K562 (cell line): Measurements from ENCODE around the gene RGL4. TPM values are rescaled to one million over a fixed set of nuclear protein-coding genes. Genes with fewer than 3 reads are reported as not detected.

ENCODE experiments used
- ATAC-seq: fragments of 200-7000 bp; cut with Tn5 transposase; 3 replicates; pipeline ENCODE4 v1.9.1; 2020; ENCODE audit warnings: moderate library complexity
- BruUV-seq: library from RNA; stranded (reverse); fragments of 400-500 nt; replicated peaks from 2 replicates; lab custom pipeline; 2021; lab: Mats Ljungman, UMichigan
- CTCF ChIA-PET: fragments of 300-600 bp; formaldehyde crosslinking; extraction: SDS; loops from one replicate; lab custom pipeline; 2021; ENCODE audit warnings: low intra/inter-chr PET ratio; lab: Yijun Ruan, JAX
- POLR2A ChIA-PET: fragments of 300-600, 350-650 bp; sonication (Branson Sonifier 250); formaldehyde crosslinking; extraction: SDS; loops from one replicate; lab custom pipeline; 2021; ENCODE audit warnings: antibody characterized with exemption, inconsistent platforms; lab: Yijun Ruan, JAX
- DNase-seq, 4 experiments: peaks; one replicate each; pipeline versions ENCODE4 v3.0.0 to v3.0.0-alpha.2; 2011 to 2018; ENCODE audit warnings: low spot score in 3 of 4, mixed read lengths in 3 of 4; ENCODE audit errors: extremely low read depth in 1 of 4
- FAIRE-seq: peaks from 2 replicates; lab custom pipeline; 2011; peaks lifted over from hg19 to GRCh38; lab: Jason Lieb, UNC
- H2AFZ ChIP-seq: 2 replicates; pipeline ENCODE4 v1.6.0; 2011; ENCODE audit warnings: low read depth, low read length, control low read depth, inconsistent platforms
- H3K27ac ChIP-seq: fragments of 200-600 bp; 3 replicates; pipeline ENCODE4 v1.8.0; 2011; ENCODE audit warnings: low read depth, mild to moderate bottlenecking, control low read depth, inconsistent platforms, low read length, moderate library complexity, mixed read lengths; ENCODE audit errors: extremely low read depth
- H3K27me3 ChIP-seq, 2 experiments: fragments of 300-600 bp in 1 of 2; 2 replicates in 1 of 2; 3 replicates in 1 of 2; pipeline versions ENCODE4 v1.6.0 to v1.8.0; 2011; ENCODE audit warnings: inconsistent platforms in 2 of 2, low read length in 2 of 2, mild to moderate bottlenecking in 1 of 2, mixed read lengths in 1 of 2, moderate library complexity in 1 of 2; ENCODE audit not compliant: control insufficient read depth in 2 of 2, insufficient read depth in 2 of 2
- H3K36me3 ChIP-seq: fragments of 300-600 bp; 3 replicates; pipeline ENCODE4 v1.8.0; 2011; ENCODE audit warnings: mild to moderate bottlenecking, low read length, inconsistent platforms; ENCODE audit not compliant: control insufficient read depth, insufficient read depth
- H3K4me1 ChIP-seq, 2 experiments: fragments of 200-600 bp in 1 of 2; replicated peaks in 1 of 2; 2 replicates in 1 of 2; 3 replicates in 1 of 2; pipeline versions ENCODE4 v1.5.1 to v1.8.0; 2011; ENCODE audit warnings: inconsistent platforms in 2 of 2, low read length in 2 of 2, mild to moderate bottlenecking in 1 of 2, mixed read lengths in 1 of 2, moderate library complexity in 1 of 2; ENCODE audit not compliant: control insufficient read depth in 2 of 2, insufficient read depth in 2 of 2
- H3K4me2 ChIP-seq: 2 replicates; pipeline ENCODE4 v1.6.1; 2011; ENCODE audit warnings: low read length, control low read depth, inconsistent platforms, mixed read lengths; ENCODE audit not compliant: insufficient read depth
- H3K4me3 ChIP-seq: fragments of 200-600 bp; sonication (generic), shearing (Covaris generic); 2 replicates; pipeline ENCODE4 v1.5.1; 2016; ENCODE audit warnings: control low read depth, inconsistent platforms
- H3K79me2 ChIP-seq: fragments of 200-600 bp; 3 replicates; pipeline ENCODE4 v1.8.0; 2011; ENCODE audit warnings: low read length, inconsistent platforms; ENCODE audit not compliant: control insufficient read depth, insufficient read depth
- H3K9ac ChIP-seq, 2 experiments: 2 replicates each; pipeline versions ENCODE4 v1.6.0 to v1.6.1; 2011; ENCODE audit warnings: low read depth in 2 of 2, low read length in 2 of 2, control low read depth in 1 of 2, inconsistent platforms in 1 of 2, mild to moderate bottlenecking in 1 of 2, mixed read lengths in 1 of 2; ENCODE audit not compliant: insufficient read depth in 1 of 2
- H3K9me1 ChIP-seq: one replicate; pipeline ENCODE4 v1.6.0; 2011; ENCODE audit warnings: inconsistent platforms, mild to moderate bottlenecking, low read length, moderate library complexity; ENCODE audit not compliant: control insufficient read depth, insufficient read depth
- H3K9me3 ChIP-seq: replicated peaks from 2 replicates; pipeline ENCODE4 v1.5.1; 2011; ENCODE audit warnings: low read depth, low read length, inconsistent platforms; ENCODE audit not compliant: control insufficient read depth, insufficient read depth
- H4K20me1 ChIP-seq: replicated peaks from 2 replicates; pipeline ENCODE4 v1.6.1; 2011; ENCODE audit warnings: low read length, inconsistent platforms, mixed read lengths; ENCODE audit not compliant: control insufficient read depth, insufficient read depth
- CAMTA2 ChIP-seq: fragments of 250-450 bp; sonication (Bioruptor Pico); conservative IDR thresholded peaks from 2 replicates; pipeline ENCODE4 v1.5.1; 2022
- CBX8 ChIP-seq: fragments of 200-600 bp; sonication (generic); IDR thresholded peaks from 2 replicates; pipeline ENCODE4 v1.6.1; 2012; ENCODE audit warnings: borderline replicate concordance, mixed run types, low read depth, mild to moderate bottlenecking, moderate library complexity, mixed read lengths, low read length, control low read depth, inconsistent platforms; ENCODE audit not compliant: poor library complexity, severe bottlenecking; ENCODE audit errors: extremely low read depth
- E2F3 ChIP-seq: fragments of 250-450 bp; sonication (Bioruptor Pico); IDR thresholded peaks from 2 replicates; pipeline ENCODE4 v1.4.0; 2020; ENCODE audit warnings: mild to moderate bottlenecking
- GABPB2 ChIP-seq: fragments of 250-450 bp; sonication (Bioruptor Pico); conservative IDR thresholded peaks from 2 replicates; pipeline ENCODE4 v1.5.1; 2021; ENCODE audit warnings: mild to moderate bottlenecking
- MITF ChIP-seq: IDR thresholded peaks from 2 replicates; pipeline ENCODE4 v1.6.1; 2014; ENCODE audit warnings: antibody characterized with exemption
- MYBL2 ChIP-seq, 2 experiments: fragments of 450-650 bp in 1 of 2; sonication (generic) in 1 of 2; formaldehyde crosslinking in 1 of 2; IDR thresholded peaks; 2 replicates each; pipeline versions ENCODE4 v1.6.1 to v1.8.1; 2017 to 2022; ENCODE audit warnings: borderline replicate concordance in 1 of 2, inconsistent platforms in 1 of 2, low read depth in 1 of 2, mild to moderate bottlenecking in 1 of 2, missing genetic modification reagents in 1 of 2, moderate library complexity in 1 of 2
- POLR2B ChIP-seq: fragments of 450-650 bp; IDR thresholded peaks from 2 replicates; pipeline ENCODE4 v1.6.1; 2018; ENCODE audit warnings: low read depth; ENCODE audit not compliant: partially characterized antibody
- RBM39 ChIP-seq: fragments of 200-400 bp; formaldehyde crosslinking; optimal IDR thresholded peaks from 2 replicates; pipeline ENCODE3; 2018; ENCODE audit warnings: low read depth, low read length
- SOX6 ChIP-seq: fragments of 450-650 bp; IDR thresholded peaks from 2 replicates; pipeline ENCODE4 v1.6.1; 2014; ENCODE audit warnings: mild to moderate bottlenecking
- ZBTB17 ChIP-seq: fragments of 450-650 bp; formaldehyde crosslinking; IDR thresholded peaks from 2 replicates; pipeline ENCODE4 v1.4.0; 2020; ENCODE audit warnings: mild to moderate bottlenecking
- ZNF274 ChIP-seq: IDR thresholded peaks from 2 replicates; pipeline ENCODE4 v1.6.1; 2011; ENCODE audit warnings: low read depth, mild to moderate bottlenecking, low read length, moderate library complexity, borderline replicate concordance
- ZNF347 ChIP-seq: fragments of 450-650 bp; formaldehyde crosslinking; IDR thresholded peaks from 2 replicates; pipeline ENCODE4 v1.4.0; 2020; ENCODE audit warnings: low read depth, mild to moderate bottlenecking, moderate library complexity
- ZNF79 ChIP-seq: fragments of 250-450 bp; sonication (Bioruptor Pico); IDR thresholded peaks from 2 replicates; pipeline ENCODE4 v1.4.0; 2020; ENCODE audit warnings: low read depth, mild to moderate bottlenecking, moderate library complexity
- WGBS: fragments of 100-300 bp; shearing (Covaris generic); methylation state at CpG from one replicate; pipeline ENCODE4 v1.1.6; 2016; ENCODE audit warnings: low coverage, mixed read lengths; ENCODE audit not compliant: insufficient coverage; ENCODE audit errors: missing lambda C conversion rate; 5-methylcytosine and 5-hydroxymethylcytosine counted together
- in situ Hi-C: fragments of 300-500 bp; cut with MboI; formaldehyde crosslinking; loops from 4 replicates; pipeline ENCODE4 v1.15.0; 2018; ENCODE audit warnings: inconsistent platforms, mixed read lengths
- intact Hi-C: fragments of 100-400 bp; cut with micrococcal nuclease; formaldehyde crosslinking; loops from 2 replicates; pipeline ENCODE4 v1.14.2; 2022
- polyA plus RNA-seq, 8 experiments: library from polyadenylated mRNA; depleted of rRNA in 4 of 8; stranded (reverse) in 5 of 8; unstranded in 3 of 8; fragments of >200 nt; fragmentation: Nextera tagmentation in 2 of 8; fragmentation: Illumina TruSeq in 1 of 8; extraction: Ambion mirVana in 2 of 8; extraction: Trizol in 1 of 8; gene quantifications; 2 replicates each; pipeline versions ENCODE4 v1.2.1 to v1.2.3, GENCODE V29; 2011 to 2014; ENCODE audit warnings: inconsistent platforms in 1 of 8, missing spikeins in 1 of 8
- total RNA-seq, 7 experiments: library from RNA; depleted of rRNA in 6 of 7; stranded (reverse); fragments of >200 nt in 6 of 7; fragmentation: Illumina TruSeq in 2 of 7; extraction: Trizol in 2 of 7; gene quantifications; 2 replicates each; pipeline versions ENCODE4 v1.2.1 to v1.2.3, GENCODE V29; 2011 to 2021; ENCODE audit warnings: low replicate concordance in 1 of 7
- TF ChIP-seq, protein P1 (sequence below): fragments of 250-450 bp; sonication (Bioruptor Pico); IDR thresholded peaks from 2 replicates; pipeline ENCODE4 v1.5.0; 2022; ENCODE audit warnings: mild to moderate bottlenecking
- TF ChIP-seq, protein P2 (sequence below): fragments of 250-450 bp; sonication (Bioruptor Pico); IDR thresholded peaks from 2 replicates; pipeline ENCODE4 v1.5.0; 2020; ENCODE audit warnings: mild to moderate bottlenecking, borderline replicate concordance
- TF ChIP-seq, protein P3 (sequence below): sonication (generic); formaldehyde crosslinking; IDR thresholded peaks from 2 replicates; pipeline ENCODE4 v1.9.0; 2022; ENCODE audit warnings: mild to moderate bottlenecking, missing genetic modification reagents

The RGL4 gene
- total and polyA plus RNA-seq, 9 of the 15 experiments (the other 6 are each of a cell fraction or from before 2014, with no cell fraction given): not detected

DNA sequence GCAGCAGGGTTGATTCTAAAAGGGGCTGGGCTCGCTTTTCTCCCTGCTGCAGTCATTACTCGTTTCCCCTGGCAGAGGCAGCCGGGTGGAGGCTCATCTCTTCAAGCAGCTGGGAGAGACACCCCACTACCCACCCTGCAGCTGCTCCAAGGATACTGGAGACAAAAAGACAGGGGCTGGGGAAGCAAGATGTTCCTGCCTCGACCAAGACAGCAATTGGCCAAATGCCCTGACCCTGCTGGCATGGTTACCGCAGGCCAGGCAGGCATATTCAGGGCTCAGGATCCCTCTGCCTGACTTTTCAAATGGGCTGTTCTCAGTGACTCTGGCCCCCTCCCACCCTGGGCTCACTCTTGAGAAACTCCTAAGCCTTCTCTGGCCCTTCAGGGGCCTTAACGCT lies 6.8 kb upstream of the RGL4 start:
- BruUV-seq: no TSS peak
- in situ Hi-C loops: no loop called here
- TF ChIP-seq ZBTB17 (CRISPR knock-in tag) (no peak), CBX8 (no peak), SOX6 (no peak), POLR2B (no peak), GABPB2 (no peak), ZNF274 (no peak), MYBL2 (IDR thresholded peaks at IDR 0.05; ENCODE audit: low read depth) (no peak), MYBL2 (CRISPR knock-in tag; IDR thresholded peaks at IDR 0.05; ENCODE audit: borderline replicate concordance) (no peak), CAMTA2 (CRISPR knock-in tag) (no peak), ZNF79 (CRISPR knock-in tag) (no peak), MITF (no peak), ZNF347 (no peak), RBM39 (no peak), E2F3 (no peak)
- TF ChIP-seq, protein P1, sequence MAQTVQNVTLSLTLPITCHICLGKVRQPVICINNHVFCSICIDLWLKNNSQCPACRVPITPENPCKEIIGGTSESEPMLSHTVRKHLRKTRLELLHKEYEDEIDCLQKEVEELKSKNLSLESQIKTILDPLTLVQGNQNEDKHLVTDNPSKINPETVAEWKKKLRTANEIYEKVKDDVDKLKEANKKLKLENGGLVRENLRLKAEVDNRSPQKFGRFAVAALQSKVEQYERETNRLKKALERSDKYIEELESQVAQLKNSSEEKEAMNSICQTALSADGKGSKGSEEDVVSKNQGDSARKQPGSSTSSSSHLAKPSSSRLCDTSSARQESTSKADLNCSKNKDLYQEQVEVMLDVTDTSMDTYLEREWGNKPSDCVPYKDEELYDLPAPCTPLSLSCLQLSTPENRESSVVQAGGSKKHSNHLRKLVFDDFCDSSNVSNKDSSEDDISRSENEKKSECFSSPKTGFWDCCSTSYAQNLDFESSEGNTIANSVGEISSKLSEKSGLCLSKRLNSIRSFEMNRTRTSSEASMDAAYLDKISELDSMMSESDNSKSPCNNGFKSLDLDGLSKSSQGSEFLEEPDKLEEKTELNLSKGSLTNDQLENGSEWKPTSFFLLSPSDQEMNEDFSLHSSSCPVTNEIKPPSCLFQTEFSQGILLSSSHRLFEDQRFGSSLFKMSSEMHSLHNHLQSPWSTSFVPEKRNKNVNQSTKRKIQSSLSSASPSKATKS (CRISPR knock-in tag): no peak
- TF ChIP-seq, protein P2, sequence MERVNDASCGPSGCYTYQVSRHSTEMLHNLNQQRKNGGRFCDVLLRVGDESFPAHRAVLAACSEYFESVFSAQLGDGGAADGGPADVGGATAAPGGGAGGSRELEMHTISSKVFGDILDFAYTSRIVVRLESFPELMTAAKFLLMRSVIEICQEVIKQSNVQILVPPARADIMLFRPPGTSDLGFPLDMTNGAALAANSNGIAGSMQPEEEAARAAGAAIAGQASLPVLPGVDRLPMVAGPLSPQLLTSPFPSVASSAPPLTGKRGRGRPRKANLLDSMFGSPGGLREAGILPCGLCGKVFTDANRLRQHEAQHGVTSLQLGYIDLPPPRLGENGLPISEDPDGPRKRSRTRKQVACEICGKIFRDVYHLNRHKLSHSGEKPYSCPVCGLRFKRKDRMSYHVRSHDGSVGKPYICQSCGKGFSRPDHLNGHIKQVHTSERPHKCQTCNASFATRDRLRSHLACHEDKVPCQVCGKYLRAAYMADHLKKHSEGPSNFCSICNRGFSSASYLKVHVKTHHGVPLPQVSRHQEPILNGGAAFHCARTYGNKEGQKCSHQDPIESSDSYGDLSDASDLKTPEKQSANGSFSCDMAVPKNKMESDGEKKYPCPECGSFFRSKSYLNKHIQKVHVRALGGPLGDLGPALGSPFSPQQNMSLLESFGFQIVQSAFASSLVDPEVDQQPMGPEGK (CRISPR knock-in tag): no peak
- TF ChIP-seq, protein P3, sequence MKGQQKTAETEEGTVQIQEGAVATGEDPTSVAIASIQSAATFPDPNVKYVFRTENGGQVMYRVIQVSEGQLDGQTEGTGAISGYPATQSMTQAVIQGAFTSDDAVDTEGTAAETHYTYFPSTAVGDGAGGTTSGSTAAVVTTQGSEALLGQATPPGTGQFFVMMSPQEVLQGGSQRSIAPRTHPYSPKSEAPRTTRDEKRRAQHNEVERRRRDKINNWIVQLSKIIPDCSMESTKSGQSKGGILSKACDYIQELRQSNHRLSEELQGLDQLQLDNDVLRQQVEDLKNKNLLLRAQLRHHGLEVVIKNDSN (CRISPR knock-in tag): no peak

More for the DNA sequence above, 6.8 kb upstream of the RGL4 start:
- FAIRE-seq (no peak), DNase-seq (no peak), ATAC-seq (no peak)
- no peak overlapping the region for H3K4me2 ChIP-seq
- peak overlapping the region in 1 of 2 experiments; percentile 20; a peak in 1 of 4 replicates for H3K9ac ChIP-seq
- no peaks in the 10 kb centered on the region for H3K27me3 ChIP-seq
- H3K79me2 ChIP-seq: no peaks in the 10 kb centered on the region
- no peak overlapping the region for H3K4me3 ChIP-seq
- no peak overlapping the region for H3K27ac ChIP-seq
- no peak overlapping the region for H2AFZ ChIP-seq
- peaks cover 20% of the 10 kb centered on the region; the same call in 1 of the 3 replicates for H3K36me3 ChIP-seq
- no peaks in the 10 kb centered on the region for H4K20me1 ChIP-seq
- 94% methylated on average over 3 of the region's 6 CpGs for WGBS
- CTCF ChIA-PET: no interaction called here
- intact Hi-C loops: no loop called here
- POLR2A ChIA-PET: interaction anchor here (0.8 kb wide), 1 partner anchor 14 kb away, joined by 3 read pairs; no protein-coding TSS in a partner anchor
- no peaks in the 10 kb centered on the region for H3K9me1 ChIP-seq
- H3K4me1 ChIP-seq: peaks cover 13% of the 10 kb centered on the region in 2 experiments; a peak in 4 of 5 replicates
- no peaks in the 10 kb centered on the region for H3K9me3 ChIP-seq
